ENCODE results near the gene SGMS2. TPM values are rescaled to one million over a fixed set of nuclear protein-coding genes. Genes with fewer than 3 reads are reported as not detected.
A peak's percentile ranks its signal among the peaks of the same experiment; 100 is the strongest.

The SGMS2 gene
- total and polyA plus RNA-seq, 2 of the 4 experiments (the other 2 are of a cell fraction), result 13.4 to 37.5 TPM

DNA sequence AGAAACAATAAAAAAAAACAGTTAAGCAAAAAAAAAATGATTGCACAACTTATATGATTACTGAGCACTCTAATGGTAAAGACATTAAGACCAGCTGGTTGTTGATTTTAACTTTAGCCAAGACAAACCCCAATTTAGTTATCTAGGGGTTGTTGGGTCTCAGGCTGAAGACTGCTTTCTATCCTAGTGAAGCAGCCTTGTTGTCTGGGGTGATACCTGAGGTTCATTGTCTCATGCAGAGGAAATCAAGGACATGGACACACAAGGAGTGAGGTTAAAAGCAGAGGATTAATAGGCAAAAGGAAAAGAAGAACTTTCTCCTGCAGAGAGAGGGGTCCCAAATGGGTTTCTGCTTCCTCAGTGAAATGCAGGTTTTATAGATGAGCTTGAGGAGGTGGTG, 66.6 kb downstream of the SGMS2 start:
- no peak for ATAC-seq (ENCODE audit: low read depth)

More for the DNA sequence above, 66.6 kb downstream of the SGMS2 start:
- no peak overlapping the region for H2BK120ac ChIP-seq (ENCODE audit: low read depth, low read length)
- ChIA-PET POLR2A (ENCODE audit: unreplicated experiment) (no interaction called here), CTCF (no interaction called here)
- H2AK5ac ChIP-seq (ENCODE audit: low read depth, low read length), result no peak overlapping the region
- no peak overlapping the region for H3K23ac ChIP-seq (ENCODE audit: low read depth, low read length)
- H3K14ac ChIP-seq (replicated peaks; ENCODE audit: low read depth, low read length), result no peak overlapping the region
- H3K56ac ChIP-seq (ENCODE audit: extremely low read depth, insufficient read depth, low read length), result no peak overlapping the region
- no peak overlapping the region for H4K8ac ChIP-seq (ENCODE audit: low read depth in 2 of 2, low read length in 2 of 2)
- H2AFZ ChIP-seq (replicated peaks; ENCODE audit: low read length, poor library complexity), result no peak overlapping the region
- H4K91ac ChIP-seq (ENCODE audit: insufficient read depth, low read depth, low read length), result no peak overlapping the region
- H3K9me1 ChIP-seq (ENCODE audit: insufficient read depth, low read length), result peaks cover 3% of the 10 kb centered on the region; the same call in 1 of the 2 replicates
- peaks cover 6% of the 10 kb centered on the region; the same call in 1 of the 2 replicates for H4K20me1 ChIP-seq (ENCODE audit: insufficient read depth, low read length)
- H3K4ac ChIP-seq (ENCODE audit: low read depth, low read length), result no peak overlapping the region
- H4K5ac ChIP-seq (ENCODE audit: low read depth, low read length), result no peak overlapping the region
- no peak for DNase-seq
- no TSS peak for BruUV-seq (replicated peaks)
- H3K18ac ChIP-seq (ENCODE audit: low read depth, low read length), result no peak overlapping the region
- H3K4me3 ChIP-seq (ENCODE audit: insufficient read depth, low read depth, low read length), result no peak overlapping the region
- in situ Hi-C loops (cut with MboI; ENCODE audit: low sequenced_read_pairs) (no loop called here), dilution Hi-C loops (cut with HindIII; ENCODE audit: low sequenced_read_pairs, unreplicated experiment) (no loop called here), intact Hi-C loops (cut with micrococcal nuclease) (no loop called here)
- no peaks in the 10 kb centered on the region for H3K36me3 ChIP-seq (ENCODE audit: control insufficient read depth, insufficient read depth, low read length)
- no peaks in the 10 kb centered on the region for H3K79me1 ChIP-seq (ENCODE audit: low read depth in 1 of 2, low read length in 2 of 2)
- peaks cover 5% of the 10 kb centered on the region for H3K4me1 ChIP-seq (ENCODE audit: control insufficient read depth, insufficient read depth, low read length)
- no peaks in the 10 kb centered on the region; the same call in 1 of the 2 replicates for H3K9me3 ChIP-seq (ENCODE audit: control insufficient read depth, insufficient read depth, low read length)
- no peak overlapping the region for H3K4me2 ChIP-seq (ENCODE audit: low read depth, low read length)
- H3K27ac ChIP-seq (ENCODE audit: insufficient read depth, low read length), result no peak overlapping the region
- peaks cover 9% of the 10 kb centered on the region for H3K27me3 ChIP-seq (ENCODE audit: control insufficient read depth, insufficient read depth, low read length)
- TF ChIP-seq CEBPB (IDR thresholded peaks at IDR 0.05; ENCODE audit: low read depth, low read length) (peak; percentile 50), RAD21 (IDR thresholded peaks at IDR 0.05; ENCODE audit: low read length) (no peak)
- TF ChIP-seq, protein P1, sequence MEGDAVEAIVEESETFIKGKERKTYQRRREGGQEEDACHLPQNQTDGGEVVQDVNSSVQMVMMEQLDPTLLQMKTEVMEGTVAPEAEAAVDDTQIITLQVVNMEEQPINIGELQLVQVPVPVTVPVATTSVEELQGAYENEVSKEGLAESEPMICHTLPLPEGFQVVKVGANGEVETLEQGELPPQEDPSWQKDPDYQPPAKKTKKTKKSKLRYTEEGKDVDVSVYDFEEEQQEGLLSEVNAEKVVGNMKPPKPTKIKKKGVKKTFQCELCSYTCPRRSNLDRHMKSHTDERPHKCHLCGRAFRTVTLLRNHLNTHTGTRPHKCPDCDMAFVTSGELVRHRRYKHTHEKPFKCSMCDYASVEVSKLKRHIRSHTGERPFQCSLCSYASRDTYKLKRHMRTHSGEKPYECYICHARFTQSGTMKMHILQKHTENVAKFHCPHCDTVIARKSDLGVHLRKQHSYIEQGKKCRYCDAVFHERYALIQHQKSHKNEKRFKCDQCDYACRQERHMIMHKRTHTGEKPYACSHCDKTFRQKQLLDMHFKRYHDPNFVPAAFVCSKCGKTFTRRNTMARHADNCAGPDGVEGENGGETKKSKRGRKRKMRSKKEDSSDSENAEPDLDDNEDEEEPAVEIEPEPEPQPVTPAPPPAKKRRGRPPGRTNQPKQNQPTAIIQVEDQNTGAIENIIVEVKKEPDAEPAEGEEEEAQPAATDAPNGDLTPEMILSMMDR (conservative IDR thresholded peaks at IDR 0.05; ENCODE audit: low read depth, low read length), result no peak
- no peak overlapping the region for H3K9ac ChIP-seq (ENCODE audit: low read depth, low read length)
- H2BK20ac ChIP-seq (ENCODE audit: low read depth, low read length), result no peak overlapping the region
- H2BK5ac ChIP-seq (ENCODE audit: low read depth, low read length, poor library complexity, severe bottlenecking), result no peak overlapping the region
- H2BK15ac ChIP-seq (ENCODE audit: low read depth, low read length), result no peak overlapping the region
- no peak overlapping the region for H2AK9ac ChIP-seq (replicated peaks; ENCODE audit: low read depth, low read length, poor library complexity)
